Hepatocyte (in vitro differentiated cells): ENCODE measurements around the gene ITGBL1. TPM values are rescaled to one million over a fixed set of nuclear protein-coding genes. Genes with fewer than 3 reads are reported as not detected.

Experiments
- DNase-seq: peaks from one replicate; pipeline ENCODE4 v3.0.0-alpha.2; 2016; ENCODE audit warnings: low spot score
- H2AFZ ChIP-seq: fragments of 200-600 bp; sonication (generic); 2 replicates; pipeline ENCODE4 v1.6.0; 2016; ENCODE audit warnings: antibody characterized with exemption, mild to moderate bottlenecking
- H3K27ac ChIP-seq: fragments of 200-600 bp; sonication (generic); 2 replicates; pipeline ENCODE4 v1.5.1; 2016; ENCODE audit warnings: mild to moderate bottlenecking
- H3K27me3 ChIP-seq: fragments of 200-600 bp; sonication (generic); 2 replicates; pipeline ENCODE4 v1.6.1; 2016
- H3K36me3 ChIP-seq: fragments of 200-600 bp; sonication (generic); replicated peaks from 2 replicates; pipeline ENCODE4 v1.5.1; 2016; ENCODE audit warnings: low read depth; ENCODE audit not compliant: insufficient read depth
- H3K4me1 ChIP-seq: fragments of 200-600 bp; sonication (generic); 2 replicates; pipeline ENCODE4 v1.5.1; 2016; ENCODE audit warnings: mild to moderate bottlenecking, moderate library complexity; ENCODE audit not compliant: insufficient read depth
- H3K4me2 ChIP-seq: fragments of 200-600 bp; sonication (generic); 2 replicates; pipeline ENCODE4 v1.6.0; 2016
- H3K4me3 ChIP-seq: fragments of 200-600 bp; sonication (generic); 2 replicates; pipeline ENCODE4 v1.5.1; 2016; ENCODE audit warnings: mild to moderate bottlenecking
- H3K79me2 ChIP-seq: fragments of 200-600 bp; sonication (generic); 2 replicates; pipeline ENCODE4 v1.6.0; 2017; ENCODE audit warnings: mild to moderate bottlenecking
- H3K9me2 ChIP-seq: fragments of 200-600 bp; sonication (generic); replicated peaks from 2 replicates; pipeline ENCODE4 v1.6.0; 2017; ENCODE audit warnings: mild to moderate bottlenecking; ENCODE audit not compliant: insufficient read depth
- H3K9me3 ChIP-seq: fragments of 200-600 bp; sonication (generic); 2 replicates; pipeline ENCODE4 v1.5.1; 2016; ENCODE audit warnings: low read depth, mild to moderate bottlenecking
- H4K20me1 ChIP-seq: fragments of 200-600 bp; sonication (generic); 2 replicates; pipeline ENCODE4 v1.6.0; 2016; ENCODE audit warnings: mild to moderate bottlenecking; ENCODE audit not compliant: insufficient read depth, poor library complexity, severe bottlenecking
- CTCF ChIP-seq: fragments of 200-600 bp; sonication (generic); IDR thresholded peaks from 2 replicates; pipeline ENCODE4 v1.5.1; 2016; ENCODE audit warnings: antibody characterized with exemption, mild to moderate bottlenecking; ENCODE audit not compliant: poor library complexity
- EZH2 ChIP-seq: fragments of 200-600 bp; sonication (generic); IDR thresholded peaks from 2 replicates; pipeline ENCODE4 v1.6.1; 2016; ENCODE audit warnings: antibody characterized with exemption, mild to moderate bottlenecking, borderline replicate concordance
- EZH2phosphoT487 ChIP-seq: fragments of 200-600 bp; sonication (generic); IDR thresholded peaks from one replicate; pipeline ENCODE4 v1.6.1; 2018; ENCODE audit warnings: antibody characterized with exemption, mild to moderate bottlenecking, low read depth, moderate library complexity; ENCODE audit not compliant: unreplicated experiment, severe bottlenecking
- WGBS: methylation state at CpG from one replicate; pipeline ENCODE4 v1.1.6; 2016; ENCODE audit warnings: low lambda C conversion rate; ENCODE audit errors: missing lambda C conversion rate; 5-methylcytosine and 5-hydroxymethylcytosine counted together
- polyA plus RNA-seq: library from polyadenylated mRNA; unstranded; fragments of >200 nt; fragmentation: Nextera tagmentation; extraction: Ambion mirVana; gene quantifications from 2 replicates; pipeline ENCODE4 v1.2.1, GENCODE V29; 2016
- total RNA-seq: library from RNA; depleted of rRNA; stranded (reverse); fragments of >200 nt; gene quantifications from 2 replicates; pipeline ENCODE4 v1.2.3, GENCODE V29; 2014

Gene ITGBL1
- total and polyA plus RNA-seq, 2 experiments from 2014 or later: 0.33 TPM; not detected in 1

- no peaks in the 10 kb centered on the region for H3K27me3 ChIP-seq
- H3K4me2 ChIP-seq: peak overlapping the region; percentile 39
- TF ChIP-seq CTCF (no peak), EZH2 (no peak), EZH2phosphoT487 (no peak)
- H3K36me3 ChIP-seq: no peaks in the 10 kb centered on the region
- peak overlapping the region; percentile 34 for H2AFZ ChIP-seq
- H4K20me1 ChIP-seq: no peaks in the 10 kb centered on the region
- peak overlapping the region; percentile 4 for H3K27ac ChIP-seq
- H3K9me2 ChIP-seq: no peaks in the 10 kb centered on the region
- no peak overlapping the region for H3K4me3 ChIP-seq
- peaks cover 6% of the 10 kb centered on the region for H3K4me1 ChIP-seq
- no peaks in the 10 kb centered on the region for H3K79me2 ChIP-seq
- H3K9me3 ChIP-seq: no peaks in the 10 kb centered on the region
- no peak for DNase-seq
- 63% methylated on average over 8 of the region's 8 CpGs for WGBS
Observed at GRCh38 chr13:101624210-101624922, 171.9 kb downstream of the ITGBL1 start.

DNA sequence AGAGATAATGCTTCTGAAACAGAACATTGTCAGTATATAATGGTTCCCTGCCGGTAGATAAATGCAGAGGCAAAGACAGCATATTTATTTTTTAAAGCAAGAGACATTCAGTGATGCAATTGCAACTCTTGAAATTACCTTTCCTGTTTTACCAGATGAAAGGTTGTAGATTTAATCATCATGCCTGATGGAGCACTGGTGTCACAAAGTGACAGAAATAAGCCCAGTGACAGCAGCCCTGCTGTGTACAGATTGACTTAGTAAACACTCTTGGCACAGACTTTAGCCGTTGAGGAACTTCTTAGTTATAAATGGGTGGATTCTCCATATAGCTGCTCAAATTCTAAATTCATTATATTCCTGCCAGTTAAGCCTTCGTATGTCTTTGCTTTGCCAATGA is 172.5 kb downstream of the ITGBL1 start:
- TF ChIP-seq CTCF: no peak
- no peak for TF ChIP-seq EZH2phosphoT487
- no peak for TF ChIP-seq EZH2
- H4K20me1 ChIP-seq: no peaks in the 10 kb centered on the region
- H3K27me3 ChIP-seq: no peaks in the 10 kb centered on the region
- no peak overlapping the region for H2AFZ ChIP-seq
- no peaks in the 10 kb centered on the region for H3K36me3 ChIP-seq
- H3K9me3 ChIP-seq: no peaks in the 10 kb centered on the region
- DNase-seq: no peak
- no peak overlapping the region for H3K27ac ChIP-seq
- WGBS: 75% methylated on average over 3 of the region's 3 CpGs
- H3K4me3 ChIP-seq: no peak overlapping the region
- no peak overlapping the region for H3K4me2 ChIP-seq
- peaks cover 6% of the 10 kb centered on the region for H3K4me1 ChIP-seq
- no peaks in the 10 kb centered on the region for H3K9me2 ChIP-seq
- no peaks in the 10 kb centered on the region for H3K79me2 ChIP-seq

- H3K36me3 ChIP-seq: no peaks in the 10 kb centered on the region
- no peaks in the 10 kb centered on the region for H3K9me3 ChIP-seq
- H3K4me3 ChIP-seq: no peak overlapping the region
- DNase-seq: no peak
- TF ChIP-seq EZH2: no peak
- TF ChIP-seq EZH2phosphoT487: no peak
- TF ChIP-seq CTCF: no peak
- no peak overlapping the region for H3K27ac ChIP-seq
- peaks cover 6% of the 10 kb centered on the region for H3K4me1 ChIP-seq
- H3K4me2 ChIP-seq: peak overlapping the region; percentile 62
- H4K20me1 ChIP-seq: no peaks in the 10 kb centered on the region
- no peaks in the 10 kb centered on the region for H3K9me2 ChIP-seq
- 85% methylated on average over 4 of the region's 4 CpGs for WGBS
- H3K27me3 ChIP-seq: no peaks in the 10 kb centered on the region
- no peaks in the 10 kb centered on the region for H3K79me2 ChIP-seq
- H2AFZ ChIP-seq: no peak overlapping the region
Observed at GRCh38 chr13:101626925-101627555, 174.6 kb downstream of the ITGBL1 start.
